ENCODE measurements around the gene EFCAB7.

- TF ChIP-seq REST (IDR thresholded peaks at IDR 0.05; ENCODE audit: insufficient read depth in 1 of 2, low read depth in 2 of 2, low read length in 2 of 2) = no peak
- no peak for TF ChIP-seq POLR2AphosphoS5 (IDR thresholded peaks at IDR 0.05; ENCODE audit: low read depth, low read length)
- no peak for TF ChIP-seq TAF1 (IDR thresholded peaks at IDR 0.05; ENCODE audit: borderline replicate concordance, insufficient read depth, low read length)
- TF ChIP-seq FOXP2 (optimal IDR thresholded peaks at IDR 0.05; ENCODE audit: borderline replicate concordance, extremely low read depth, extremely low read length, insufficient read depth) = no peak
- TF ChIP-seq SIN3A (IDR thresholded peaks at IDR 0.05; ENCODE audit: borderline replicate concordance, insufficient read depth, low read length) = no peak
These were observed 25.2 kb upstream of the EFCAB7 start for GRCh38 chr1:63498106-63498505.
